Putamen (tissue), 1 donor: ENCODE measurements around the gene SSUH2.

Experiments used
- DNase-seq: peaks from one replicate; pipeline ENCODE4 v3.0.0-alpha.2; 2016; ENCODE audit warnings: low spot score

Gene SSUH2

DNA sequence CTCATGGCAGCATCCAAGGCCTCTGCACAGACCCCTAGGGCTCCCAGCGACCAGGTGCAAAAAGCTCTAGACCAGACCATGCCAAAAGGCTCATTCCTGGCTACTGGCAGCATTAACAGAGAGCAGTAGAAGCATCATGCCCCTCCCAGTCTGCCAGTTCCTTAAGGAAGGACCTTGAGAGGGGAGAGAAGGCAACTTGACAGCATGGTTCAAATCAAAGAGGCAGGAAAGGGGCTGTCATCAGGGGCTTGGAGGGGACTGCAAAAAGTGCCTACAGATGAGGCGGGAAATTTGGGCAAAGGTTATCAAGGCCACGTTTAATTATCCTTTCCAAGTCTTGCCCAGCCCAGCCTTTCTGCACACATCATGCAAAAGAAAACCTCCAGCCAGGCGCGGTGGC, 64.7 kb downstream of the SSUH2 start:
- DNase-seq = no peak

DNA sequence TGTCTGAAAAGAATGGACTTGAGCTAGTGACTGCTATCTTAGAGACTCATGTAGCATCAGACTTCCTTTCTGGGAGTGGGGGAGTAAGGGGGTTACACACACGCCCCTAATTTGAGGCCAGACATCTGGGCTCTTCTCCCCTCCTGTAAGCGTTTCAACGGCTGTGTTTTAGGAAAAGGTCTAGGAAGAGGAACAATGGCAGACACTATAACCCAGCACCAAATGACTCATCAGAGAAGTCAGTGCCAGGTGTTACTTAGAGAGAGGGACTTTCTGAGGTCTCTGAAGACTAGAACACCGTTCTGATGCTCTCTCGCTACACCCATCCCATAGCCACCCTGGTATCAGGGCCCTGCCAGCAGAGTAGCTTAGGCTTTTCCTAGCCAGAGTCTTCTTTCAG, 65.5 kb downstream of the SSUH2 start:
- DNase-seq = no peak

DNA sequence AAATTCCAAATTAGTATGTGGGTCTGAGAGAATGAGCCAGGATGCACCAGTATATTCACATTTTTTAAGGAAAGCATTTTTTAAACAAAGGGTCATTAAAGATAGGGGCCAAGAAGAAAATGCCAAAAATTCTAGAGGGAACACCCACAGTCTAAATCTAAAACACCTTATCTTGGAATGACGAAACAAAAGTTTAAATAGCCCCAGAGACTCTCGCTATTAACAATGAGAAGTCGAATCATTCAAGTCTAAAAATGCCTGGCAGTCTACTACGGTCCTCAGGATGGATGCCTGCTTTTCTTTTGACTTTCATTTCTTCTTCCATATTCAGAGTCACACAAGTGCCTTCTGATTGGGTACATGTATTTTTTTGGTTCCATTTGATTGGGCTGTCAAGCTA, 66.3 kb downstream of the SSUH2 start:
- DNase-seq = no peak

DNA sequence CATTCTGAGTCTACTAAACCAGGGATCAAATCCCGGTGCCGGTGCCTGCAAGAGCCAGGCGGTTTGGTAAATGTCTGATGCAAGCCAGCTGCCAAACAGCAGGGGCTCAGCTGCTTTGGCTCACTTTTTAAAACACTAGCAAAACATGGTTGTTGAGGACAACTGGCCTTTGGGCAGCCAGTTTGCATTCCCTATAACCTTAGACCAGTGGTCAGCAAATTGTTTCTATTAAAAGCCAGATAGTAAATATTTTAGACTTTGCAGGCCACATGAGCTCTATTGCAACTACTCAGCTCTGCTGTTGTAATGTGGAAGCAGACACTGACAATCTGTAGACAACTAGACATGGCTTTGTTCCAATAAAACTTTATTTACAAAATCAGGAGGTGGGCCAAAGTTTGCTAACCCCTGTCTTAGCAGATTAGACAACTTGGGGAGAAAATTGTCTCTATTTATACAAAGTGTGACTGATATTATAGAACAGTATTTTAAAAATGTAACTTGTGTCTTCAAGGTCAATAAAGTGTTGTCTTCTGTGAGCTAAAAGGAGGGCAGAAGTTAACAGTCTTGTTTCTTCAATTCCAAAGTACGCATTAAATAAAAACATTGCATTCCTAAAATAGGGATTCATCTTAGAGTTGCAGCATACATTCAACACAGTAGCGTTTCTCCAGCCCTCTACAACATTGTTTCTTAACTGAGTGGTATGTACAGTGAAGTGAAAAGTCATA, 67.6 kb downstream of the SSUH2 start:
- no peak for DNase-seq

DNA sequence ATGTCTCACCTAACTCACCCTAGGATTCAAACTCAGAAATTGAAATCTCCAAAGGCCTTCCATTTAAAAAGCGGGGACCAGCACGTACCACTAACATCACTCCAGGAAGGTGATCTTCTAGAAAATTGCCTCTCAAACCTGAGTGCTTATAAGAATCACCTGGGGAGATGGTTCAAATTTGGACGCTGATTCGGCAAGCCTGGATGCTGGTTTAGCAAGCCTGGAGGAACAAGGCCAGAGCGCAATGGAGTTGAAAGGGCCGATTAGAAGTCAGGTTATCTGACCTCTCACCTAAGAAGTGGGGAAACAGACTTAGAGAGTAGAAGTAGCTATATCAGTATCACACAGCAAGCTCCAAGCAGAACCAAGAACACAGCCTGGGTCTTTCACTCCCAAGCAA, 68.2 kb downstream of the SSUH2 start:
- DNase-seq = no peak

DNA sequence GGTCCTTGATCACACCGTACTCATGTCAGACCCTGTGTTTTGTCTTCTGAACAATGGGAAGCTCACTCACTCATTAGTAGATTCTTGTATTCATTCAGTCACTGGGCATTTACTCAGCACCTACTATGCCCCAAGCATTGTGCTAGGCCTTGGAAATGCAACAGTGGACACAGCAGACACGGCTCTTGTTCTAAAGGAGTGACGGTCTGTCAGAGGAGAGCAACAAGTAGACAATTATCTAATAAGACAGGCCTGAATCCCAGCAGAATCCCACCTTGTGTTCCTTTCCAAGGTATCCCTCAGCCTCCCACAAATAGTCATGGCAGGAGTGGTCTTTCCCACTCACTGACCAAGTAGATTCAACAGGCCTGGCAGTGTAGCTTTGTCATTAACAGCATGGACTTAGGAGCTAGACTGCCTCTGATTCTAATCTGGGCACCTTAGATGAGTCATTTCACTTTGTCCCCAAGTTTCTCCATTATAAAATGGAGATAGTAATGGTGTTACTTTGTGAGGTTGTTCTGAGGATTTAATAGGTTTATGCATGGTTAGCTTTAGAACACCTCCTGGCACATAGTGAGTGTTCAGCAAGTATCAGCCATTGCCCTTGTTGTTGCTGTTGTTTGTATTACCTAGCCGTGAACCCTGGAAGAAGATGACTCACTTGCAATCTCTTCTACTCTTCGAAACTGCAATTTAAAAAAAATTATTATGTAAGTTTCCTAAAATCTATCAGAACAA, 69.1 kb downstream of the SSUH2 start:
- DNase-seq = no peak

DNA sequence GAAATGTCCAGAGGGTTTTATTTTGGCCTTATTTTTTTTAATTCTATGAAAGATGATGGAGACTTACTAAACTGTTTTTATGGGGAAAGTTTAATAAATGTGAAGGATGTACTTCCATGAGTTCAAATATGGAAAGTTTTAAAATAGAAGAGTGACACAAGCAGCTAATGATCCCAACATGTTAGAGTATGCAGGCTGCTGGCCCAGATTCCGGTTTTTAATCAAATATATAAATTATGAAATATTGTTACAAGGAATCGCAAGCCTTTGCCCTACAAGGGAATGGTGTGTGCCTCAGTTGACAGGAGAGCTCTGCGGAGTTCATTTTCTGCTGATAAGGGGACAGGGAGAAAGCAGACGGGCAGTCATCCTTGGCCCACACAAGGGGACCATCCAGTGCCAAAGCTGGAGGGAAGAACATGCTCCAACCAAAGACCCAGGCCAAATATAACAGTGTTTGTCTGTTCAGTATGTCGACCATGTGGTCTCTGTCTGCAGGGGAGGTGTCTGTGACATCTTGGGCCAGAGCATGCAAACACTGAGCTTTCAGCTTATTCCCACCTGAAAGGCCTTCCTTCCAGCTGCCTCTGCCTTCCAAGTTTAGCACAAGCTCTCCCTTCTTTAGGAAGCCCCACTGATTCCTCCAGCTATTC, 69.8 kb downstream of the SSUH2 start:
- DNase-seq = no peak

DNA sequence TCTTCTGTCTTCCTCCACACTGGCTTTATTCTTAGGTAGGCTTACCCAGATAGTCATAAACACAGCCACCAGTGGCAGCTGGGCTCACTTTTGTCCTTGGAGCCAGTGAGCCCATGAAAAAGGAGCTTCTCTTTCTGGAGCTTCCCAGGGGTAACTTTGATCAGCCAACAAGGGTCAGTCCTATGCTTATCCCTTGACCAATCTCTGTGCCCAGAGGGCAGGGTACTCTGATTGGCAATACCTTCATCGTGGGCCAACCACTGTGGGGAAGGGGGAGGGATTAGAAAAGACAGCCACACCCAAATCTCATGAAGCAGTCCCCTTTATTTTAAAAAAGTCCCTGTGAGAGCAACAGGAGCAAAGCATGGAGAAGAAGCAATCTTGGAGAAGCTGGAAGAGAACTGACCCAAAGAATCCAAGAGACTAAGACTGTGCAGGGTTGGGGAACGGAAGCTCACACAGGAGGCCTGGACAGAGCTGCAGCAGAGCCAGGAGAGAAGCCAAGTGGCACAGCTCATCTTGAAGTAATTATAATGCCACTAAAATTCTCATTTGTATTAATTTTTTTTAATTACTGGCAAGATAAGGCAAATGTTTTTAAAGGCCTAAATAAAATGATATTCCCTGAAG, 70.4 kb downstream of the SSUH2 start:
- no peak for DNase-seq

DNA sequence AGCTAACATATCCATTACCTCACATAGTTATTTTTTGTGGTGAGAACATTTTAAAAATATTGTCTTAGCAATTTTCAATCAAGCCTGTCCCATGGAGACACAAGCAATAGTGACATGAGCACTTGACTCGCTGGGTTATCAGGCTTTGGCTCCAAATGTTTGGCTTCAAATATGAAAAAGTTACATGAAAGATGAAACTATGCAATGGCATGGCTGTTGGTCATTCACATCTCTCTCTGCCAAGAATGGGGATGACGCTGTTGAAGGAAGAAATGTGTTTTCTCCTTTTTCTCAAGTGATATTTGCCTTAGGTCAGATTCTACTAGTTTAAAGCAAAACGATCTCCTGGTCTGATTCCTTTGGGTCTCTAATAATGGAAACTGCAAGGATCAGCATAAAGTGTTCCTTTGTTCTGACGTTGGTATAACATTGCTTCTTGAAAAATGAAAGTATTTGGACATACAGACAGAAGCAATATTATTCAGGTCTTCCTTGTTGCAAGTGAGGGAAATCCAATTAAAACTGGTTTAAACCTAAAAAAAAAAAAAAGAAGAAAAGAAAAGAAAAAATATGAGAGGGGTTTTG, 71.2 kb downstream of the SSUH2 start:
- no peak for DNase-seq

DNA sequence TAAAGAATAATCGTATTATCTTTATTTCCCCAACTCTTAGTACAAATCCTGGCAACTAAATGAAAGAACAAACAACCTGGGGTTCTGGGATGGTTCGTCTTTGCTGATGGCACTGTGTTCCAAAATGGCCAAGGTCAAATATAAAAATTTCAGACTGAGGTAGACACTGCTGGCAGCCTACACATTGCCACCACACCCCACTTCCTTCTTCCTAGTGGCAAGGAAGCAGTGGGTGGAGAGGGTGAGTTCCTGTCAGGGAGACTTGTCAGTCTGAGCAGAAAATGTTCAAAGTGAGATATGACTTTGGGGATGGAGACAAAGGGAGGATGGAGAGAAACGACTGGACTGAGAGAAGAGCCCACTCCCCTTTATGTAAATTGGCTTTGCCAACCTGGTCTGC, 73.3 kb downstream of the SSUH2 start:
- DNase-seq = no peak
